B cell (primary cell): Measurements from ENCODE around the gene CST11. TPM values are rescaled to one million over a fixed set of nuclear protein-coding genes. Genes with fewer than 3 reads are reported as not detected.

Experiments
- ATAC-seq: fragments of 200-7000 bp; cut with Tn5 transposase; one replicate; pipeline ENCODE4 v1.10.0; 2021; ENCODE audit warnings: low read depth, mild to moderate bottlenecking, moderate number of reproducible peaks, moderate library complexity
- CTCF ChIA-PET: fragments of 350-600 bp; sonication (Branson Sonifier 250); formaldehyde crosslinking; loops from one replicate; lab custom pipeline; 2021; ENCODE audit warnings: antibody characterized with exemption, inconsistent platforms; lab: Charles Lee
- POLR2A ChIA-PET: fragments of 350-600 bp; sonication (Branson Sonifier 250); formaldehyde crosslinking; loops from one replicate; lab custom pipeline; 2021; ENCODE audit warnings: antibody characterized with exemption; lab: Charles Lee
- DNase-seq: peaks from one replicate; pipeline ENCODE4 v3.0.0; 2013
- H2AFZ ChIP-seq: 2 replicates; pipeline ENCODE4 v1.6.1; 2012; ENCODE audit warnings: mild to moderate bottlenecking, low read depth, low read length; ENCODE audit not compliant: insufficient read depth, poor library complexity, severe bottlenecking
- H3K27ac ChIP-seq, 2 donors: 1 replicate in 1 of 2; 2 replicates in 1 of 2; pipeline ENCODE4 v1.5.1; 2012 to 2013; ENCODE audit warnings: low read length in 2 of 2, mild to moderate bottlenecking in 2 of 2, moderate library complexity in 1 of 2
- H3K27me3 ChIP-seq, 4 experiments: fragments of 200-600 bp in 1 of 4; sonication (generic) in 1 of 4; replicated peaks in 1 of 4; 1 replicate in 2 of 4; 2 replicates in 2 of 4; pipeline versions ENCODE4 v1.6.1 to v1.7.0; 2013 to 2016; ENCODE audit warnings: low read length in 3 of 4, mild to moderate bottlenecking in 2 of 4, mixed read lengths in 1 of 4, moderate library complexity in 1 of 4; ENCODE audit not compliant: insufficient read depth in 4 of 4, control insufficient read depth in 3 of 4; ENCODE audit errors: control extremely low read depth in 1 of 4
- H3K36me3 ChIP-seq, 2 experiments: replicated peaks in 1 of 2; 1 replicate in 1 of 2; 2 replicates in 1 of 2; pipeline versions ENCODE4 v1.6.1 to v1.7.1; 2013; ENCODE audit warnings: low read length in 1 of 2; ENCODE audit not compliant: insufficient read depth in 2 of 2, control insufficient read depth in 1 of 2; ENCODE audit errors: control extremely low read depth in 1 of 2, extremely low read depth in 1 of 2
- H3K4me1 ChIP-seq, 2 donors: fragments of 200-600 bp in 1 of 2; sonication (generic) in 1 of 2; 1 replicate in 1 of 2; 2 replicates in 1 of 2; pipeline versions ENCODE4 v1.5.1 to v1.6.1; 2013 to 2017; ENCODE audit warnings: low read length in 2 of 2; ENCODE audit not compliant: control insufficient read depth in 2 of 2, insufficient read depth in 2 of 2
- H3K4me2 ChIP-seq: replicated peaks from 2 replicates; pipeline ENCODE3; 2012; ENCODE audit warnings: mild to moderate bottlenecking, low read depth, low read length; ENCODE audit not compliant: poor library complexity, severe bottlenecking
- H3K4me3 ChIP-seq, 5 experiments: fragments of 200-600 bp in 1 of 5; sonication (generic) in 1 of 5; 1 replicate in 3 of 5; 2 replicates in 2 of 5; pipeline versions ENCODE4 v1.5.1 to v1.7.0; 2011 to 2016; ENCODE audit warnings: low read length in 4 of 5, mild to moderate bottlenecking in 4 of 5, low read depth in 2 of 5, control low read depth in 1 of 5, moderate library complexity in 1 of 5; ENCODE audit not compliant: insufficient read depth in 1 of 5; ENCODE audit errors: control extremely low read depth in 1 of 5, extremely low read depth in 1 of 5
- H3K79me2 ChIP-seq: fragments of 200-600 bp; sonication (generic); one replicate; pipeline ENCODE4 v1.6.0; 2016; ENCODE audit warnings: low read length; ENCODE audit not compliant: control insufficient read depth, insufficient read depth
- H3K9ac ChIP-seq: fragments of 200-600 bp; sonication (generic); 2 replicates; pipeline ENCODE4 v1.6.1; 2017; ENCODE audit warnings: mild to moderate bottlenecking, low read length, moderate library complexity
- H3K9me3 ChIP-seq, 3 donors: one replicate each; pipeline versions ENCODE4 v1.6.1 to v1.7.1; 2013; ENCODE audit warnings: low read length in 2 of 3; ENCODE audit not compliant: control insufficient read depth in 2 of 3, insufficient read depth in 1 of 3; ENCODE audit errors: control extremely low read depth in 1 of 3
- H4K20me1 ChIP-seq: 2 replicates; pipeline ENCODE4 v1.6.0; 2012; ENCODE audit warnings: mild to moderate bottlenecking, low read length; ENCODE audit not compliant: insufficient read depth, control insufficient read depth, poor library complexity, severe bottlenecking
- H3K27ac Mint-ChIP-seq: one replicate; pipeline ENCODE4 v1.8.0; 2021; ENCODE audit warnings: mixed read lengths
- H3K27me3 Mint-ChIP-seq: one replicate; pipeline ENCODE4 v1.8.0; 2021; ENCODE audit warnings: mixed read lengths
- H3K4me1 Mint-ChIP-seq: one replicate; pipeline ENCODE4 v1.8.0; 2021; ENCODE audit warnings: mixed read lengths
- H3K4me3 Mint-ChIP-seq: one replicate; pipeline ENCODE4 v1.8.0; 2021; ENCODE audit warnings: mixed read lengths
- H3K9me3 Mint-ChIP-seq: one replicate; pipeline ENCODE4 v1.8.0; 2022; ENCODE audit warnings: mixed read lengths; ENCODE audit not compliant: insufficient read depth
- EZH2 ChIP-seq: IDR thresholded peaks from 2 replicates; pipeline ENCODE4 v1.6.1; 2012; ENCODE audit warnings: borderline replicate concordance, low read depth, mild to moderate bottlenecking, moderate library complexity, low read length; ENCODE audit not compliant: insufficient read depth, poor library complexity, severe bottlenecking
- WGBS: methylation state at CpG from one replicate; pipeline ENCODE4 v1.1.5; 2013; ENCODE audit warnings: missing lambda C conversion rate; ENCODE audit not compliant: insufficient coverage; 5-methylcytosine and 5-hydroxymethylcytosine counted together
- intact Hi-C: fragments of 100-400 bp; cut with micrococcal nuclease; formaldehyde crosslinking; loops from one replicate; pipeline ENCODE4 v1.10.0; 2022
- polyA plus RNA-seq: library from polyadenylated mRNA; depleted of rRNA; stranded (reverse); fragments of >200 nt; gene quantifications from 2 replicates; pipeline ENCODE4 v1.2.3, GENCODE V29; 2012
- total RNA-seq, 2 donors: library from RNA; stranded (reverse); fragments of 120-200 nt in 1 of 2; gene quantifications; 1 replicate in 1 of 2; 2 replicates in 1 of 2; pipeline versions ENCODE4 v1.2.3 to v1.2.4, GENCODE V29; 2013 to 2022
- TF ChIP-seq, protein P1 (sequence below): fragments of 200-600 bp; IDR thresholded peaks from one replicate; pipeline ENCODE4 v1.8.0; 2022; ENCODE audit warnings: antibody characterized with exemption, mild to moderate bottlenecking

CST11 gene
- total and polyA plus RNA-seq, 2 donors (not counting 1 experiment from before 2014, with no cell fraction given): not detected

- Mint-ChIP-seq H3K4me3 (no peak overlapping the region), H3K27me3 (peaks cover 13% of the 10 kb centered on the region), H3K4me1 (no peaks in the 10 kb centered on the region), H3K27ac (no peak overlapping the region), H3K9me3 (no peaks in the 10 kb centered on the region)
- no peak overlapping the region for H3K27ac ChIP-seq
- H3K4me3 ChIP-seq: no peak overlapping the region
- WGBS: 86% methylated on average over 7 of the region's 7 CpGs
- no peak for TF ChIP-seq EZH2
- TF ChIP-seq, protein P1, sequence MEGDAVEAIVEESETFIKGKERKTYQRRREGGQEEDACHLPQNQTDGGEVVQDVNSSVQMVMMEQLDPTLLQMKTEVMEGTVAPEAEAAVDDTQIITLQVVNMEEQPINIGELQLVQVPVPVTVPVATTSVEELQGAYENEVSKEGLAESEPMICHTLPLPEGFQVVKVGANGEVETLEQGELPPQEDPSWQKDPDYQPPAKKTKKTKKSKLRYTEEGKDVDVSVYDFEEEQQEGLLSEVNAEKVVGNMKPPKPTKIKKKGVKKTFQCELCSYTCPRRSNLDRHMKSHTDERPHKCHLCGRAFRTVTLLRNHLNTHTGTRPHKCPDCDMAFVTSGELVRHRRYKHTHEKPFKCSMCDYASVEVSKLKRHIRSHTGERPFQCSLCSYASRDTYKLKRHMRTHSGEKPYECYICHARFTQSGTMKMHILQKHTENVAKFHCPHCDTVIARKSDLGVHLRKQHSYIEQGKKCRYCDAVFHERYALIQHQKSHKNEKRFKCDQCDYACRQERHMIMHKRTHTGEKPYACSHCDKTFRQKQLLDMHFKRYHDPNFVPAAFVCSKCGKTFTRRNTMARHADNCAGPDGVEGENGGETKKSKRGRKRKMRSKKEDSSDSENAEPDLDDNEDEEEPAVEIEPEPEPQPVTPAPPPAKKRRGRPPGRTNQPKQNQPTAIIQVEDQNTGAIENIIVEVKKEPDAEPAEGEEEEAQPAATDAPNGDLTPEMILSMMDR: no peak
- DNase-seq: no peak
- H3K27me3 ChIP-seq: no peaks in the 10 kb centered on the region
- no peak for ATAC-seq
- H3K9me3 ChIP-seq: no peaks in the 10 kb centered on the region
- no peaks in the 10 kb centered on the region for H3K4me1 ChIP-seq
- no peaks in the 10 kb centered on the region for H3K79me2 ChIP-seq
- ChIA-PET POLR2A (no interaction called here), CTCF (interaction anchor here (1.3 to 1.8 kb wide), 2 partner anchors 7 to 11 kb away, joined by 3 to 6 read pairs; no protein-coding TSS in a partner anchor)
- no peaks in the 10 kb centered on the region for H4K20me1 ChIP-seq
- H3K36me3 ChIP-seq: no peaks in the 10 kb centered on the region
- H3K9ac ChIP-seq: no peak overlapping the region
- intact Hi-C loops: no loop called here
- no peak overlapping the region for H2AFZ ChIP-seq
- no peak overlapping the region for H3K4me2 ChIP-seq
Observed at GRCh38 chr20:23434521-23435313, 18.0 kb downstream of the CST11 start.

GRCh38 chr20:23433628-23434027, 19.0 kb downstream of the CST11 start:
- DNase-seq (no peak), ATAC-seq (no peak)
- no peak for TF ChIP-seq EZH2
- TF ChIP-seq, protein P1: no peak
- ChIA-PET CTCF (interaction anchor here (1.3 kb wide), 1 partner anchor 8 kb away, joined by 3 read pairs; no protein-coding TSS in a partner anchor), POLR2A (no interaction called here)
- no peaks in the 10 kb centered on the region for H3K9me3 ChIP-seq
- peaks cover 13% of the 10 kb centered on the region for H3K27me3 Mint-ChIP-seq
- no peak overlapping the region for H2AFZ ChIP-seq
- WGBS: 83% methylated on average over 2 of the region's 3 CpGs
- H3K27me3 ChIP-seq: no peaks in the 10 kb centered on the region
- H3K4me3 Mint-ChIP-seq: no peak overlapping the region
- no peaks in the 10 kb centered on the region for H3K9me3 Mint-ChIP-seq
- no peaks in the 10 kb centered on the region for H3K4me1 Mint-ChIP-seq
- H3K27ac ChIP-seq: no peak overlapping the region
- H3K4me1 ChIP-seq: no peaks in the 10 kb centered on the region
- intact Hi-C loops: no loop called here
- H3K36me3 ChIP-seq: no peaks in the 10 kb centered on the region
- no peaks in the 10 kb centered on the region for H3K79me2 ChIP-seq
- H3K4me2 ChIP-seq: no peak overlapping the region
- no peak overlapping the region for H3K27ac Mint-ChIP-seq
- no peaks in the 10 kb centered on the region for H4K20me1 ChIP-seq
- H3K4me3 ChIP-seq: no peak overlapping the region
- H3K9ac ChIP-seq: no peak overlapping the region
